SK-N-SH treated with all-trans-retinoic acid at 6 μM for 48 hours (cell line): Measurements from ENCODE around the gene MAP3K10.

Experiments used
- ATAC-seq: fragments of 200-7000 bp; cut with Tn5 transposase; 3 replicates; pipeline ENCODE4 v1.9.1; 2020; ENCODE audit warnings: mild to moderate bottlenecking, moderate library complexity
- BACH2 ChIP-seq: fragments of 250-450 bp; sonication (Bioruptor Pico); IDR thresholded peaks from 2 replicates; pipeline ENCODE4 v1.9.0; 2021; ENCODE audit warnings: mild to moderate bottlenecking, borderline replicate concordance
- CSDC2 ChIP-seq: fragments of 250-450 bp; sonication (Bioruptor Pico); IDR thresholded peaks from 2 replicates; pipeline ENCODE4 v1.5.0; 2020; ENCODE audit warnings: mild to moderate bottlenecking, moderate library complexity
- CSRNP3 ChIP-seq: fragments of 250-450 bp; sonication (Bioruptor Pico); IDR thresholded peaks from 2 replicates; pipeline ENCODE4 v1.5.1; 2021; ENCODE audit warnings: mild to moderate bottlenecking, moderate library complexity
- ESRRG ChIP-seq: fragments of 250-450 bp; sonication (Bioruptor Pico); IDR thresholded peaks from 2 replicates; pipeline ENCODE4 v1.6.1; 2021; ENCODE audit warnings: mild to moderate bottlenecking
- GLIS3 ChIP-seq: fragments of 250-450 bp; sonication (Bioruptor Pico); IDR thresholded peaks from 2 replicates; pipeline ENCODE4 v1.5.0; 2020; ENCODE audit warnings: mild to moderate bottlenecking, moderate library complexity
- ISL1 ChIP-seq: fragments of 250-450 bp; sonication (Bioruptor Pico); IDR thresholded peaks from 2 replicates; pipeline ENCODE4 v2.1.2; 2022; ENCODE audit warnings: mild to moderate bottlenecking, moderate library complexity
- OSR1 ChIP-seq: fragments of 250-450 bp; sonication (Bioruptor Pico); IDR thresholded peaks from 2 replicates; pipeline ENCODE4 v1.8.0; 2022; ENCODE audit warnings: moderate library complexity, mild to moderate bottlenecking, inconsistent platforms
- PPARA ChIP-seq: fragments of 250-450 bp; sonication (Bioruptor Pico); IDR thresholded peaks from 2 replicates; pipeline ENCODE4 v1.5.0; 2020; ENCODE audit warnings: mild to moderate bottlenecking, borderline replicate concordance
- RARB ChIP-seq: fragments of 250-450 bp; sonication (Bioruptor Pico); IDR thresholded peaks from 2 replicates; pipeline ENCODE4 v1.8.0; 2021; ENCODE audit warnings: mild to moderate bottlenecking, moderate library complexity
- SNAI2 ChIP-seq: fragments of 250-450 bp; sonication (Bioruptor Pico); IDR thresholded peaks from 2 replicates; pipeline ENCODE4 v1.5.0; 2020; ENCODE audit warnings: mild to moderate bottlenecking, moderate library complexity
- TCF4 ChIP-seq: fragments of 250-450 bp; sonication (Bioruptor Pico); IDR thresholded peaks from 2 replicates; pipeline ENCODE4 v1.8.0; 2021; ENCODE audit warnings: mild to moderate bottlenecking, moderate library complexity, borderline replicate concordance
- TOX ChIP-seq: fragments of 250-450 bp; sonication (Bioruptor Pico); IDR thresholded peaks from 2 replicates; pipeline ENCODE4 v1.8.0; 2021; ENCODE audit warnings: mild to moderate bottlenecking, moderate library complexity, borderline replicate concordance
- TSHZ2 ChIP-seq: fragments of 250-450 bp; sonication (Bioruptor Pico); IDR thresholded peaks from 2 replicates; pipeline ENCODE4 v1.5.0; 2020; ENCODE audit warnings: mild to moderate bottlenecking, moderate library complexity
- ZNF565 ChIP-seq: fragments of 450-650 bp; formaldehyde crosslinking; conservative IDR thresholded peaks from 2 replicates; pipeline ENCODE4 v1.5.0; 2020; ENCODE audit warnings: low read depth, mild to moderate bottlenecking, moderate library complexity
- ZNF70 ChIP-seq: fragments of 450-650 bp; formaldehyde crosslinking; IDR thresholded peaks from 2 replicates; pipeline ENCODE4 v1.5.0; 2020; ENCODE audit warnings: mild to moderate bottlenecking, moderate library complexity
- ZNF8 ChIP-seq: fragments of 450-650 bp; formaldehyde crosslinking; IDR thresholded peaks from 2 replicates; pipeline ENCODE4 v1.5.0; 2020; ENCODE audit warnings: mild to moderate bottlenecking, moderate library complexity
- TF ChIP-seq, protein P1 (sequence below): fragments of 250-450 bp; sonication (Bioruptor Pico); IDR thresholded peaks from 2 replicates; pipeline ENCODE4 v1.8.0; 2021; ENCODE audit warnings: low read depth, mild to moderate bottlenecking, moderate library complexity, borderline replicate concordance
- TF ChIP-seq, protein P2 (sequence below): fragments of 250-450 bp; sonication (Bioruptor Pico); IDR thresholded peaks from 2 replicates; pipeline ENCODE4 v1.8.0; 2020; ENCODE audit warnings: mild to moderate bottlenecking, moderate library complexity, borderline replicate concordance
- TF ChIP-seq, protein P3 (sequence below): fragments of 250-450 bp; sonication (Bioruptor Pico); IDR thresholded peaks from 2 replicates; pipeline ENCODE4 v1.5.1; 2020; ENCODE audit warnings: low read depth, mild to moderate bottlenecking, moderate library complexity

Gene MAP3K10

GRCh38 chr19:40233811-40234389 lies 42.7 kb downstream of the MAP3K10 start:
- TF ChIP-seq OSR1 (CRISPR knock-in tag) (no peak), ESRRG (no peak), ISL1 (CRISPR knock-in tag) (no peak), RARB (no peak), CSDC2 (CRISPR knock-in tag) (no peak), ZNF565 (CRISPR knock-in tag) (no peak), SNAI2 (no peak), TCF4 (CRISPR knock-in tag) (no peak), TOX (CRISPR knock-in tag) (no peak), GLIS3 (CRISPR knock-in tag) (no peak), CSRNP3 (CRISPR knock-in tag) (no peak), ZNF8 (no peak), BACH2 (no peak), TSHZ2 (CRISPR knock-in tag) (no peak), ZNF70 (CRISPR knock-in tag) (no peak)
- TF ChIP-seq, protein P1, sequence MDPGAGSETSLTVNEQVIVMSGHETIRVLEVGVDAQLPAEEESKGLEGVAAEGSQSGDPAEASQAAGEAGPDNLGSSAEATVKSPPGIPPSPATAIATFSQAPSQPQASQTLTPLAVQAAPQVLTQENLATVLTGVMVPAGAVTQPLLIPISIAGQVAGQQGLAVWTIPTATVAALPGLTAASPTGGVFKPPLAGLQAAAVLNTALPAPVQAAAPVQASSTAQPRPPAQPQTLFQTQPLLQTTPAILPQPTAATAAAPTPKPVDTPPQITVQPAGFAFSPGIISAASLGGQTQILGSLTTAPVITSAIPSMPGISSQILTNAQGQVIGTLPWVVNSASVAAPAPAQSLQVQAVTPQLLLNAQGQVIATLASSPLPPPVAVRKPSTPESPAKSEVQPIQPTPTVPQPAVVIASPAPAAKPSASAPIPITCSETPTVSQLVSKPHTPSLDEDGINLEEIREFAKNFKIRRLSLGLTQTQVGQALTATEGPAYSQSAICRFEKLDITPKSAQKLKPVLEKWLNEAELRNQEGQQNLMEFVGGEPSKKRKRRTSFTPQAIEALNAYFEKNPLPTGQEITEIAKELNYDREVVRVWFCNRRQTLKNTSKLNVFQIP = no peak
- TF ChIP-seq, protein P2, sequence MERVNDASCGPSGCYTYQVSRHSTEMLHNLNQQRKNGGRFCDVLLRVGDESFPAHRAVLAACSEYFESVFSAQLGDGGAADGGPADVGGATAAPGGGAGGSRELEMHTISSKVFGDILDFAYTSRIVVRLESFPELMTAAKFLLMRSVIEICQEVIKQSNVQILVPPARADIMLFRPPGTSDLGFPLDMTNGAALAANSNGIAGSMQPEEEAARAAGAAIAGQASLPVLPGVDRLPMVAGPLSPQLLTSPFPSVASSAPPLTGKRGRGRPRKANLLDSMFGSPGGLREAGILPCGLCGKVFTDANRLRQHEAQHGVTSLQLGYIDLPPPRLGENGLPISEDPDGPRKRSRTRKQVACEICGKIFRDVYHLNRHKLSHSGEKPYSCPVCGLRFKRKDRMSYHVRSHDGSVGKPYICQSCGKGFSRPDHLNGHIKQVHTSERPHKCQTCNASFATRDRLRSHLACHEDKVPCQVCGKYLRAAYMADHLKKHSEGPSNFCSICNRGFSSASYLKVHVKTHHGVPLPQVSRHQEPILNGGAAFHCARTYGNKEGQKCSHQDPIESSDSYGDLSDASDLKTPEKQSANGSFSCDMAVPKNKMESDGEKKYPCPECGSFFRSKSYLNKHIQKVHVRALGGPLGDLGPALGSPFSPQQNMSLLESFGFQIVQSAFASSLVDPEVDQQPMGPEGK = no peak
- TF ChIP-seq, protein P3, sequence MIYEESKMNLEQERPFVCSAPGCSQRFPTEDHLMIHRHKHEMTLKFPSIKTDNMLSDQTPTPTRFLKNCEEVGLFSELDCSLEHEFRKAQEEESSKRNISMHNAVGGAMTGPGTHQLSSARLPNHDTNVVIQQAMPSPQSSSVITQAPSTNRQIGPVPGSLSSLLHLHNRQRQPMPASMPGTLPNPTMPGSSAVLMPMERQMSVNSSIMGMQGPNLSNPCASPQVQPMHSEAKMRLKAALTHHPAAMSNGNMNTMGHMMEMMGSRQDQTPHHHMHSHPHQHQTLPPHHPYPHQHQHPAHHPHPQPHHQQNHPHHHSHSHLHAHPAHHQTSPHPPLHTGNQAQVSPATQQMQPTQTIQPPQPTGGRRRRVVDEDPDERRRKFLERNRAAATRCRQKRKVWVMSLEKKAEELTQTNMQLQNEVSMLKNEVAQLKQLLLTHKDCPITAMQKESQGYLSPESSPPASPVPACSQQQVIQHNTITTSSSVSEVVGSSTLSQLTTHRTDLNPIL (CRISPR knock-in tag) = no peak
- no peak for ATAC-seq

- no peak for ATAC-seq
- TF ChIP-seq ISL1 (CRISPR knock-in tag) = no peak
- no peak for TF ChIP-seq SNAI2
- no peak for TF ChIP-seq ZNF565 (CRISPR knock-in tag)
- no peak for TF ChIP-seq CSRNP3 (CRISPR knock-in tag)
- TF ChIP-seq, protein P3 (CRISPR knock-in tag) = no peak
- TF ChIP-seq, protein P1 = no peak
- no peak for TF ChIP-seq TCF4 (CRISPR knock-in tag)
- TF ChIP-seq TSHZ2 (CRISPR knock-in tag) = no peak
- no peak for TF ChIP-seq PPARA (CRISPR knock-in tag)
- TF ChIP-seq CSDC2 (CRISPR knock-in tag) = no peak
- TF ChIP-seq ZNF70 (CRISPR knock-in tag) = no peak
Measured at GRCh38 chr19:40234429-40235237, 43.4 kb downstream of the MAP3K10 start.
